GM18909 (cell line): ENCODE data around the gene TRMT2A.

Source experiments
- ATAC-seq: cut with Tn5 transposase; IDR thresholded peaks from one replicate; pipeline ENCODE4 v1.9.1; 2021; ENCODE audit warnings: mild to moderate bottlenecking; ENCODE audit not compliant: unreplicated experiment, poor library complexity

TRMT2A gene

GRCh38 chr22:20123366-20124082 lies 6.5 kb upstream of the TRMT2A start:
- no peak for ATAC-seq

DNA sequence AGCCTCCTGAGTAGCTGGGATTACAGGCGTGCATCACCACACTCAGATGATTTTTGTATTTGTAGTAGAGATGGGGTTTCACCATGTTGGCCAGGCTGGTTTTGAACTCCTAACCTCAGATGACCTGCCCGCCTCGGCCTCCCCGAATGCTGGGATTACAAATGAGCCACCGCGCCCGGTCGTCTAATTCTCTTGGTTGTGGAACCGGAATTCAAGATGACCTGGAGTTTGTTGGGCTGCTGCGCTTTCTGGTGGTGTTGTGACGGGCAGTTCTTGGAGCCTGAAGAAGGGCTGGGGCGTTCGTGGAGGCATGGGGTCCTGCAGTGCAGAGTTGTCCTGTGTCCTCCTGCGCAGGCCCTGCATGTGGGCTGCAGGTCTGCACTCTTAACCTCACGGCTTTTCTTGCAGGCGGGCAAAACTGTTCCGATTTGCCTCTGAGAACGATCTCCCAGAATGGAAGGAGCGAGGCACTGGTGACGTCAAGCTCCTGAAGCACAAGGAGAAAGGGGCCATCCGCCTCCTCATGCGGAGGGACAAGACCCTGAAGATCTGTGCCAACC lies 4.9 kb upstream of the TRMT2A start:
- ATAC-seq: no peak

DNA sequence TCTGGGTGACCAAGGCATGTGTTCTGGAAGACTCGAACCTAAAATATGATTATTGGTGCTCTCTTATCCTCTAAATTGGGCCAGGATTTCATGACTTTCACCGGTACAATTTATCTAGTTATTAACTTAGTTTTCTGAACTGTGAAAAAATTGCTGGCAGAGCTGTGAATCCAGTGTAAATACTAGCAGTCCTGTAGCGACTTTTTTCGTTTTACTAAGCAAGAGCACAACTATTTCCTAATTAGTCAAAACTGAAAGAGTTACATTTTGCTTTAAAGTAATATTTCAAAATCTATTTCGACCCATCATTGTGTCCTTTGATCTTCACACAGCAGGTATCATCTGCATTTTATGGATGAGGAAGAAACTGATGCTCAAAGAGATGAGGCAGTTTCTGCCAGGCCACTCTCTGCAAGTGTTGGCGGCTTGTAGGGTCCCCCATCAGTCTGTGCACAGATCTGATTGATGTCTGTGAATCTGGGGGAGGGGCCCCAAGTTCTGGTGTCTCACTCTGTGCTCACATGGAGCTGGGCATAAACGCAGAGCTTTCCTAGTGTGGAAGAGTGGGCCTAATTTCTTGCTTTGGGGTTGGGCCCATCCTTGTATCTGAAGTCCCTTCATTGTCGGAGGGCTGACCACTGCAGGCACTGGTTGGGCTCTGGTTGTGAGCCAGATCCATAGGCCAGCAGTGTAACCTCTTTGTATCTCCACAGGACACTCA lies 1.4 kb upstream of the TRMT2A start:
- no peak for ATAC-seq

DNA sequence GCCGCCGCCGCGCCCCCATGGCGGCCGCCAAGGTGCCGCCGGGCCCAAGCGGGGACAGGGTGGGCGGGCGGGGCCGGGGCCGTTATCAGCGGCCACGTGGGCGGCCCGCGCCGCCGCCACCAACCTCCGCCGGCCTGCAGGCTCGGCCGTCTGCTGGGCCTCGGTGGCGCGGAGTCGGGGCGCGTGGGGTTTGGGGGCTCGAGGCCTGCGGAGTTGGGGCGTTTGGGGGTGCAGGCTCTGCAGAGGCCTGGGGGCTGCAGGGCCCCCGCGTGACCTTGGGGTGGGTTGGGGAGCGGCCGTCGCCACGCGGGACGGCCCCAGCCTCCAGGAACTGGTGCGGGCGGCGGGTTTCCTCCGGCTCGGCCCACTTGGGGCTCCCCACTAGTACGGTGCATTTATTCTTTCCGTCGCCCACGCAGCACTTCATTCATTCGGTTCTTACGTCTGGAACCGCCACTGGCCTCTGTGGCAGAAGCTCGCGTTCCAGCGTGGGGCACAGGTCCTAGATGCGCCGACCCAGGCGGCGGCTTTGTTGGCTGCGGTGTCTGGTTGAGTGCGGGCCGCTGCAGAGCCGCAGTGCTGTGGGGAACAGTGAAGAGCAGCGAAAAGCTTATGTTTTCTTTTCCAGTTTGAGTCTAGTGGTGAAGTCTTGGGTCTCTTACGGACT lies 740 bp upstream of the TRMT2A start:
- peak; percentile 15 for ATAC-seq

DNA sequence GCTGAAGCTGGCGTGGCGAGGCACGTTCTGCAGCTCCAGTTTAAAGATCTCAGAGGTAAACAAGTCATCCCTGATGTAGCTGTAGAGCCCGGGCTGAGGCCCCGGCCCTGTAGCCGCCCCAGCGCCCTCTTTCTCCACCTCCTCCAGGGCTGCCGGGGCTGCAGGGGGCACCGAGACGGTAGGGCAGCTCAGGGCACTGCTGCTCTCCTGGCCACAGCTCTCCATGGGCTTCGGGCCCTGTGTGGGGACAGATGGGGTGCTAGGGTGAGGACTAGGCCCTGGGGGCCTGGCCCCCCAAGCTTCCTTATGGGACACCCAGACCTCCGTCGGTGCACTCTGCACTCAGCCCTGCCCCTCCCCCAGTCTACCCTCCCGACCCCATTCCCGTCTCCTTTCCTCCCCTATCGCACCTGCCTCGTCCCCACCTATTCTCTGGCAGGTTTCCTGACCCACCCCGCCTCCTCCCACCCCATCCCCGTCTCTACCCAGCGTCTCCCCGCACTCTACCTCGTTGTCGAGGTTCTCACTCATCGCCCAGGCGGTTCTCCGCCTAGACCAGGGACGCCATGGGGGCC lies 563 bp downstream of the TRMT2A start:
- no peak for ATAC-seq

GRCh38 chr22:20115691-20116375 lies 1.2 kb downstream of the TRMT2A start, which contains the start of gene RANBP1:
RANBP1 (plus strand) TSS chr22:20116104; CDS start chr22:20116185, 81 bp downstream.
- ATAC-seq: no peak

DNA sequence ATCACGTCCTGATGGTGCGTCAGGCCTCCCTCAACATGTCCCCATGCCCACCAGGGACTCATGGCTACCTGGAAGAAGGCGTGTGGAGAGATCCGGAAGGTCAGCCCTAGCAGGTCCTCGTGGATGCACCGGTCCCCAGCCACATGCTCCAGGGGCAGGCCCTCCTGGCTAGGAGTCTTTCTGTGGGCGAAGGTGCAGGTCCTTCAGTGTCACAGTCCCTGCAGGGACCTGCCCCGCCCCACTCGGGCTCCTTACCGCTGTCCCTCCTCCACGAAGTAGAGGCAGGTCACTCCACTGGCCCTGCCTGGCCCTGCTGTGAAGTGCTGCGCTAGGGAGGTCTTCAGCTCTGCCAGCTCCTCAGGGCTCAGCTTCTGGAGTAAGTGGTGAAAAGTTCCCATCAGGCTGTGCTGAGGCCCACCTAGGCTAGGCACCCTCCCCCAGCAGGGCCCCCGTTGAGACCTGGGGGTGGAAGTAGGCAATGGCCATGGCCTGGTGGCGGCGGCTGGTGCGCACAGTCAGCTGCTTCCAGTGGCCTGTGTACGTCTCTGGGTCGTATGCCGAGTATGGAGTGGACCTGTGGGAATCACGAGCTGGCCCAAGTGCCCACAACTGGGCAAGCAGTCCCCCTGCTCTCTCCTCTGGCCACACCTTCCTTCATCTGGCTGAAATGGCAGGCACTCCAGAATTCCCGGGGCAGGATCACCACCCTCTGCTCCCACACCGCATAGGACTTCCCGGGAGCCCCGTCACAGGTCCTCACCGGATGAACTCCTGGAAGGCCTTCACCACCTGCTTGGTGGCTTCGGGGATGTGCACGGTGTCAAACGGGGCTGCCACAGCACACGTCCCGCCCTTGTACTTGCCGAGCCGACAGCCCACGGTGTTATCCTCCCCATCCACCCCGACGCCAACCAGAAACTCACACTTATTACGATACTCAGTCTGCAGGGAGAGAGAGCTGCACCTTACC lies 2.2 kb downstream of the TRMT2A start:
- ATAC-seq: no peak

DNA sequence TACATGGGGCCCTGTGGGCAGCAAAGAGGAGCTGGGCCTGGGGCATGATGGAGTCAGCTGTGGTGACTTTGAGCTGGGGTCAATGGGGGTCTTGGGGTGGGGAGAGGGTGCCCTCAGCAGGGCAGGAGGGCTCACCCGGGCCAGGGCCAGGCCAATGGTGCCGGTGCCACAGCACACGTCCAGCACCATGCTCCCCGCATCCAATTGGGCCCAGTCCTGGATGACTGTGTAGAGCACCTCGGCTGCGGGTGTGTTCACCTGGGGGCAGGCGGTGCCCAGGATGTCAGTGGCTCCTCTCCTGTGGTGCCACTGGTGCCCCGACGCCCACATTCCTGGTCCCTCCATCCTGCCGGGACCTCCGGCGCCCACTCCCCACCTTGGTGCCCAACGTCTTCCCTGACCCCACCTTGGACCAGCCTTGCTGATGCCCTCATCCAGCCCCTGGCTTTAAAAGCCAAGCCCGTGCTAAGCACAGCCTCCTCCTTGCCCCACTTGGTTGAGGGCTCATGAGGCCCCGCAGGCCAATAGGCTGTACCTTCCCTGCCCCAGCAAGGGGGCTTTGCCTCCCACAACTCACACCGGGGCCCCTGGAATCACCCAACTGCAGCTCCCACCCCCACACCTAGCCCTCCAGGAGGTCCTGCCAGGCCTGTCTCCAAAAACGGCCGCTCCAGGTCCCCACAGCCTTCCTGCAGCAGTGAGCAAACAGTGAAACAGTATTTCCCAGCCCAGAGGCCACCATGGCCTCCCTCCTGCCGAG lies 3.3 kb downstream of the TRMT2A start:
- no peak for ATAC-seq

DNA sequence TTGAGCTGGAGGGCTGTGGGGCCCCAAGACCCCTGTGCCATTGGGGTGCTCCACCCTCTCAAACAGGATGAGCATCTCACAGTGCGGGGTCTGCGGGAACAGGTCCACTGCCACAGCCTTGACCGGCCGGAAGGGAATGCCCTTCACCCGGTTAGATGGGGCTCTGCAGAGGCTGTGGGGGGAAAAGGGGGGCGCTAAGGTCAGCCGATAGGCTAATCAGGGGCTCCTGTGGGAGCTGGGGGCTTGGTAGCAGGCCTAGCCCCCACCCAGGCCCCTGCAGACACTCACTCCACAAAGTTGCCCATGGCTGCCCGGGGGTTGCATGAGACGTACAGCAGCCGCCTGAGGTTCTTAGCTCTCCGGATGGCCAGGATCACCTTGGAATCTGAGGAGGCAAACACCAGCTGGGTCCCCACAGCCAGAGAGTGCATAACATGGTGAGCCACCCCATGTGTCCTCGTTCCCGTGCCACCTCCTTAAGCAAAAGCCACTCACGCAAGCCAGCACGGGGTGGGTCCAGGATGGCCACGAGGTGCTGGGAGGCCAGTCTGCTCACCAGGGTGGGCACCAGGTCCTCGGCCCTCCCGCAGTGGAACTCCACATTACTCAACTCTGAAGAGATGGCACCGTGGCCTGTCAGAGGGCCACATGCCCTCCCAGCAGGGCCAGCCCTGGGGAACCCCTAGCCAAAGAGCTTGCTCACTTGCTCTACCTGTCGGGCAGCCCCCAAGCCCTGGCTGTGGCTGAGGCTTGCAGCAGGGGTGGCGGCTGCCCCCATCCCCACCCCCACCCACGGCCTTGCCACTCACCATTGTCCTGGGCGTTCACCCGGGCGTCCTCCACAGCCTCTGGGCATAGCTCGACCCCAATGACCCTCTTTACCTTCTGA lies 4.2 kb downstream of the TRMT2A start:
- no peak for ATAC-seq

DNA sequence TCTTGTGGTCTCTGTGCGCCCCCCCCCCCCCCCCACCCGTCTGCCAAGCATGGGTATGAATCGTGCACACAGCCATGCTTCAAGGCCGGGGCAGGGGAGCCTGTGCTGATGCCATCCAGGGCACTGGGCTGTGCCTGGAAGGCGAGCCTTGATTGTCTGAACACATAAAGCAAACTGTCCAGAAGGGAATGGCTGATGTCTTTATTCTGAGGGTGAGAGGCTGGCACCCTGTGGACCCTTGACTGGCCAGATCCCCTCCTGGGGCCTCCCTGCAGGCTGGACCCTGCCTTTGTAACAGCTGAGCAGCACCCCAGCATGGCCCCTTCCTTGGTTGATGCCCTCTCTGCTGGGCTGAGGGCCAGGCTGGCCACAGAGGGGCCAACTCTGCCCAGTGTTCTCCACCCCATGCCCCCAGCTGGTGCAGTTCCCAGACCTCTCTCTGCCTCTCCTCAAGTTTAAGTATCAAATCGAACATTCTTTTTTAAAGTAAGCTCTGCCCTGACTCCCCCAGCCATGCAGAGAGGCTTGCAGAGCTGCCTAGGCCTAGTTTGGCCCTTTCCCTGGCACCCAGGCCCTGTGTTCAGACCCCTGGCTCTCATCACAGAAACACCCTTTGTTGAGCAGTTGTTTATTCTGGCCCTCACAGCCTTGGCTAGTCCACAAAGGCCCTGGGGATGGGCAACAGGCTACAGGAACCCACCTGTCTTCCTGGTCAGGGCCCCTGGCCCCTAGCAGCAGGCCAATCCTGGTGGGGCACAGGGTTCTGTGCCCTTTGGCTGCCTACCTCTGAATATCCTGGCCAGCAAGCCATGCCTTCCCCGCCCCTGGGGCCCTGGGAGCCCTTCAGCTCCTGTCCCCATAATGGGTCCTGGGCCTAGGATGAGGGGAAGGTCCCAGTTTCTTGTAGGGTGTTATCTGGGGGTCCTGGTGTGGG lies 5.1 kb downstream of the TRMT2A start:
- ATAC-seq: no peak

DNA sequence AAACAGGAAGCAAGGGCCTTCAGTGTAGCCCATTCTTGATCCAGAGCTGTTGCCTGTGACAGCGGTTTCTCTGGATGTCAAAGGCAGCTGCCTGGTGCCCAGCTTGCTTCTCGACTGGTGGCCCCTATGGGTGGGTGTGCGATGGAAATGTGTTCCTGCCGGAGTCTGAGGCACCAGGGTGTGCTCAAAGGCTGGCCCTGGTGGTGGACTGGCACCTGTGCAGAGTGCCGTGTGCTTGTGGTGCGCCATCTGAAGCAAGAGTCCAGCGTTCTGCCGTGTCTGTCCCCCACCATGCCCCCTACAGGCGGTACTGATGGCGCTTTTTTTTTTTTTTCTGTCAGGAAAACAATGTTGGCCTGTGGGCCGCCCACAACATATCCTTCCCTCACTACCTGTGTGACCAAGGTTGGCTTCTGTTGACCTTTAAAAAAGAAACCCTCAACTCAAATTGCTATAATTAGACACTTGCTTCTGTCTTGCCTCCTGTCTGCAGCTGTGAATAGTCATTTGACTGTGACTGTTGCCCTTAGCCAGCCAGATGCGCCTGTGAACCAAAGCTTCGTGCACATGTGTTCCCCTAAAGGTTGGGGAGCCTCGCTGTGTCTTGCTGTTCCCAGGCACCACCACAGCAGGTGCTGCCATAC lies 5.9 kb downstream of the TRMT2A start:
- ATAC-seq: no peak

GRCh38 chr22:20110359-20110985 lies 6.6 kb downstream of the TRMT2A start:
- ATAC-seq: no peak

GRCh38 chr22:20109411-20110358 lies 7.3 kb downstream of the TRMT2A start:
- ATAC-seq: no peak

DNA sequence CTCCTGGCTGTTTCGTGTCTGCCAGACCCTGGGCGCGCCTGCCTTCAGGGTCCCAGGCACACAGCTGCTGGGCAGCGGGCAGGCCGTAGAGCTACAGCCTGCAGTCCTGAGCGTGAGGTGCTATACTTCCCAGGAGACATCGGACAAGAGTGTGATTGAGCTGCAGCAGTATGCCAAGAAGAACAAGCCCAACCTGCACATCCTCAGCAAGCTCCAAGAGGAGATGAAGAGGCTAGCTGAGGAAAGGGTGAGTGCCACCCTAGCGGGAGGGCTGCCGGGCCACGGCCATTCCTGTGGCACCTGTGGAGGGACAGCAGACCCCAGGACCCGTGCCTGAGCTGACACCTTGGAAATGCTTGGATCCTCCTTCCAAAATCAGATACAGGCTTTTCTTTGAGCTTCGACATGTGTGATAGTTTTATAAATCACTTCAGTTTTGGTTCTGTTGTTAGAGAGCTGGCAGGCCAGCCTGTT lies 8.2 kb downstream of the TRMT2A start:
- ATAC-seq: no peak
